ENCODE results near the gene TMEM44. TPM values are rescaled to one million over a fixed set of nuclear protein-coding genes. Genes with fewer than 3 reads are reported as not detected.
A peak's percentile ranks its signal among the peaks of the same experiment; 100 is the strongest.

TMEM44 gene
- total and polyA plus RNA-seq, 9 of the 15 experiments (the other 6 are each of a cell fraction or from before 2014, with no cell fraction given) = 0.53 to 18.1 (median 11.3) TPM

DNA sequence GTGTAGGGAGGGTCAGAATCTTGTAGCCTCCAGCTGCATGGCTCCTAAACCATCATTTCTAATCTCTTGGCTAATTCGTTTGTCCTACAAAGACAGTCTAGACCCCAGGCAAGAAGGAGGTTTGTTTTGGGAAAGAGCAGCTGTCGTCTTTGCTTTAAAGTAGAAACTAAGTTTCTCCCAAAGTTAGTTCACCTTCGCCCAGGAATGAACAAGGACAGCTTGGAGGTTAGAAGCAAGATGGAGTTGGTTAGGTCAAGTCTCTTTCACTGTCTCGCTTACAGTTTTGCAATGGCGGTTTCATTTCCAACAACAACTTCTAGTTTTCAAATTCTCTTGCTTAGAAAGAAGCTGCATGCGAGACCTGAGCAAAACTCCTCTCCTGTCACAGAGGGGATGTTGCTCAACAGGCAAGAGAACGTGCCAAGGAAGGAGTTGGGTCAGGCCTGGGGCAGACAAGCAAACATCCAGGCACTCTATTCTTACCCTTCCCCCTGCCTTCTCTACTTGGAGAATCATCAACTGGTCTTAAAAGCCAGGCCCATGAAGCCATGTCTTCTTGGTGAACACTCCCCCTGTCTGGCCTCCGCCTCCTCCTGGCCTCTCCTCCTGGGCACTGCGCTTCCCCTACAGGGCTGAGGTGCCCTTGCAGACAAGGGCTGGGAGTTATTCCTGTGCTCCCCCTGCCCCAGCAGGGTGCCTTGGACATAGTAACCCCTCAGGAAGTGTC lies 57.6 kb downstream of the TMEM44 start (continued):
- TF ChIP-seq, protein P1, sequence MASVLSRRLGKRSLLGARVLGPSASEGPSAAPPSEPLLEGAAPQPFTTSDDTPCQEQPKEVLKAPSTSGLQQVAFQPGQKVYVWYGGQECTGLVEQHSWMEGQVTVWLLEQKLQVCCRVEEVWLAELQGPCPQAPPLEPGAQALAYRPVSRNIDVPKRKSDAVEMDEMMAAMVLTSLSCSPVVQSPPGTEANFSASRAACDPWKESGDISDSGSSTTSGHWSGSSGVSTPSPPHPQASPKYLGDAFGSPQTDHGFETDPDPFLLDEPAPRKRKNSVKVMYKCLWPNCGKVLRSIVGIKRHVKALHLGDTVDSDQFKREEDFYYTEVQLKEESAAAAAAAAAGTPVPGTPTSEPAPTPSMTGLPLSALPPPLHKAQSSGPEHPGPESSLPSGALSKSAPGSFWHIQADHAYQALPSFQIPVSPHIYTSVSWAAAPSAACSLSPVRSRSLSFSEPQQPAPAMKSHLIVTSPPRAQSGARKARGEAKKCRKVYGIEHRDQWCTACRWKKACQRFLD (CRISPR knock-in tag; IDR thresholded peaks at IDR 0.05) = peak; percentile 95; the same call in 1 of the 2 replicates
- TF ChIP-seq NR4A1 (CRISPR knock-in tag; IDR thresholded peaks at IDR 0.05) (no peak), NR4A1 (tag; IDR thresholded peaks at IDR 0.05) (peak; percentile 96), KLF6 (CRISPR knock-in tag; IDR thresholded peaks at IDR 0.05; ENCODE audit: borderline replicate concordance) (peak; percentile 83; the same call in 1 of the 2 replicates), ZNF79 (CRISPR knock-in tag; IDR thresholded peaks at IDR 0.05; ENCODE audit: low read depth) (peak; percentile 53; the same call in 1 of the 2 replicates), CEBPG (CRISPR knock-in tag; IDR thresholded peaks at IDR 0.05) (no peak), CEBPG (tag; conservative IDR thresholded peaks at IDR 0.05 in 1 of 2, IDR thresholded peaks at IDR 0.05 in 1 of 2) (peak in 1 of 2 experiments; percentile 22; a peak in 1 of 4 replicates), ZNF583 (CRISPR knock-in tag; IDR thresholded peaks at IDR 0.05) (peak; percentile 89; the same call in 1 of the 2 replicates), KAT2B (IDR thresholded peaks at IDR 0.05; ENCODE audit: low read depth, low read length) (no peak), CCNT2 (IDR thresholded peaks at IDR 0.05; ENCODE audit: borderline replicate concordance, extremely low read depth, insufficient read length, low read depth, low read length) (no peak), SMAD4 (CRISPR knock-in tag; conservative IDR thresholded peaks at IDR 0.05) (peak; percentile 78), SMAD3 (CRISPR knock-in tag; conservative IDR thresholded peaks at IDR 0.05) (peak; percentile 84), ZEB2 (IDR thresholded peaks at IDR 0.05) (no peak), HDAC2 (IDR thresholded peaks at IDR 0.05) (no peak), LARP7 (IDR thresholded peaks at IDR 0.05) (no peak), ZNF23 (CRISPR knock-in tag; IDR thresholded peaks at IDR 0.05) (no peak), TAF7 (tag; IDR thresholded peaks at IDR 0.05) (peak; percentile 70), ZNF311 (CRISPR knock-in tag; IDR thresholded peaks at IDR 0.05) (0 out of 2 replicates have a peak, but pooled peaks have one; percentile 56), FOSL1 (tag; conservative IDR thresholded peaks at IDR 0.05) (peak; percentile 78), HDAC8 (tag; IDR thresholded peaks at IDR 0.05) (peak; percentile 92), HDGF (IDR thresholded peaks at IDR 0.05) (no peak), ZNF197 (CRISPR knock-in tag; IDR thresholded peaks at IDR 0.05; ENCODE audit: low read depth) (peak; percentile 54; the same call in 1 of the 2 replicates), NR2C1 (IDR thresholded peaks at IDR 0.05) (no peak), NR2C1 (tag; IDR thresholded peaks at IDR 0.05) (peak; percentile 88)
- TF ChIP-seq, protein P2, sequence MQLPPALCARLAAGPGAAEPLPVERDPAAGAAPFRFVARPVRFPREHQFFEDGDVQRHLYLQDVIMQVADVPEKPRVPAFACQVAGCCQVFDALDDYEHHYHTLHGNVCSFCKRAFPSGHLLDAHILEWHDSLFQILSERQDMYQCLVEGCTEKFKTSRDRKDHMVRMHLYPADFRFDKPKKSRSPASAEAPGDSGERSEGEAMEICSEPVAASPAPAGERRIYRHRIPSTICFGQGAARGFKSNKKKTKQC (CRISPR knock-in tag; IDR thresholded peaks at IDR 0.05) = no peak
- TF ChIP-seq, protein P3, sequence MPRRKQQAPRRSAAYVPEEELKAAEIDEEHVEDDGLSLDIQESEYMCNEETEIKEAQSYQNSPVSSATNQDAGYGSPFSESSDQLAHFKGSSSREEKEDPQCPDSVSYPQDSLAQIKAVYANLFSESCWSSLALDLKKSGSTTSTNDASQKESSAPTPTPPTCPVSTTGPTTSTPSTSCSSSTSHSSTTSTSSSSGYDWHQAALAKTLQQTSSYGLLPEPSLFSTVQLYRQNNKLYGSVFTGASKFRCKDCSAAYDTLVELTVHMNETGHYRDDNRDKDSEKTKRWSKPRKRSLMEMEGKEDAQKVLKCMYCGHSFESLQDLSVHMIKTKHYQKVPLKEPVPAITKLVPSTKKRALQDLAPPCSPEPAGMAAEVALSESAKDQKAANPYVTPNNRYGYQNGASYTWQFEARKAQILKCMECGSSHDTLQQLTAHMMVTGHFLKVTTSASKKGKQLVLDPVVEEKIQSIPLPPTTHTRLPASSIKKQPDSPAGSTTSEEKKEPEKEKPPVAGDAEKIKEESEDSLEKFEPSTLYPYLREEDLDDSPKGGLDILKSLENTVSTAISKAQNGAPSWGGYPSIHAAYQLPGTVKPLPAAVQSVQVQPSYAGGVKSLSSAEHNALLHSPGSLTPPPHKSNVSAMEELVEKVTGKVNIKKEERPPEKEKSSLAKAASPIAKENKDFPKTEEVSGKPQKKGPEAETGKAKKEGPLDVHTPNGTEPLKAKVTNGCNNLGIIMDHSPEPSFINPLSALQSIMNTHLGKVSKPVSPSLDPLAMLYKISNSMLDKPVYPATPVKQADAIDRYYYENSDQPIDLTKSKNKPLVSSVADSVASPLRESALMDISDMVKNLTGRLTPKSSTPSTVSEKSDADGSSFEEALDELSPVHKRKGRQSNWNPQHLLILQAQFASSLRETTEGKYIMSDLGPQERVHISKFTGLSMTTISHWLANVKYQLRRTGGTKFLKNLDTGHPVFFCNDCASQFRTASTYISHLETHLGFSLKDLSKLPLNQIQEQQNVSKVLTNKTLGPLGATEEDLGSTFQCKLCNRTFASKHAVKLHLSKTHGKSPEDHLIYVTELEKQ (CRISPR knock-in tag; IDR thresholded peaks at IDR 0.05) = peak; percentile 85
